ENCODE measurements around the gene AQP12B.

The AQP12B gene

DNA sequence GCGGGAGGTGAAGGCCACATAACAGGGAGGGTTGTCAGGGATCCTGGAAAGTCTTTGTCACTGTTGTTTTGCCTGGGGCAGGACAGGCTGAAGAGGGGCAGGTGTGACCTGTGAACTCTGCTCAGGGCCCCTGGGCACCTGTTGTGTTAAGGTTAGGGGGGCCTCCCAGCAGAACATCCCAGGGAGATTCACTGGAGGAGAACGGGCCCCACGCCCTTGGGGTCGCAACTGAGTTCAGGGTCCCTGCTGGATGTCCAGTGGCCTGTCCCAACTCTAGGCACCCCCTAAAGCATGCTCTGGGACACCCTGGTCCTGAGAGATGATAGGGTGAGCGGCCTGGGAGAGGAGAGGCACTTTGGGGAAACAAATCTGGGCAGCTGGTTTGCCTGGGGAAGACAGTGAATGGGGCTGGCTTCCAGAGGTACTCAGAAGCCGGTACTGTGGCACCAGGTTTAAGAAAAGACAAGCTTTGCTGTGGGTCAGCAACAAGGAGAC, 34.5 kb downstream of the AQP12B start:
- no peaks in the 10 kb centered on the region for H3K36me3 ChIP-seq (ENCODE audit: insufficient read depth, low read length)

DNA sequence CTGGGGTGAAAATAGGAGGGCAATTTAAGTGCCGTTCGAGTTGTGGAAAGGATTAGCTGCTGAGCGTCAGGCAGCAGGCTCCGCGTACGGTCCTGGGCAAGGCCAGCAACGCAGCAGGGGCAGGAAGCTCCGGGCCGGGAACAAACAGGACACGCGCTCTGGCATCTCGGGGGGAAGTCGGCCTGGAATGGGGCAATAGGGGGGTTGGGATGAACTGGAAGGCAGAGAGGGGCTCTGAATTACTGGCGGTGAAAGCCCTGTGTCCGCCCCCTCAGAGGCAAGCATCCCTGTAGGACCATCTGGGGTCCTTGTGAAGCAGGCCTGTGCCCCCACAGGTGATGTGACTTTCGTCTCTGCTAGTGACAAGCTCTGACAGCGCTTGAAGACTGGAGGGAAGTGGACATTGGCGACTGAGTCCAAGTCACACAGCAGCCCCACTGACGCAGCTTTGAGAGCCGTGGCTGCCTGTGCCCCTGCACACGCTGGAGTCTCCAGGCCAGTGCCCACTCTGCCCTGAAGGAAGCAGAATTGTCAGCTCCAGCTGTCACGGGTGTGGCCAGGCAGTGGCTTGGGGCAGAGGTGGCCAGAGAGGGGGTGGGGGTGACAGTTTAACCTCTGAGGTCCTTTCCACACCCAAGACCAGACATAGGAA, 35.1 kb downstream of the AQP12B start:
- no peaks in the 10 kb centered on the region for H3K36me3 ChIP-seq (ENCODE audit: insufficient read depth, low read length)
- no peak overlapping the region for H3K4me3 ChIP-seq (ENCODE audit: low read depth in 1 of 2, low read length in 2 of 2)
- H3K9me3 ChIP-seq (ENCODE audit: low read length) = no peaks in the 10 kb centered on the region
- H3K27ac ChIP-seq (ENCODE audit: low read depth, low read length) = no peak overlapping the region
- peaks cover 0 to 21% of the 10 kb centered on the region in 2 donors for H3K27me3 ChIP-seq (ENCODE audit: control insufficient read depth in 1 of 2, insufficient read depth in 2 of 2, low read length in 2 of 2)
- no peak overlapping the region for H3K9ac ChIP-seq (ENCODE audit: low read length)
- H3K4me1 ChIP-seq (ENCODE audit: insufficient read depth, low read length) = no peaks in the 10 kb centered on the region

More for the DNA sequence above, 34.5 kb downstream of the AQP12B start:
- Histone ChIP-seq H3K4me1 (ENCODE audit: insufficient read depth, low read length) (no peaks in the 10 kb centered on the region), H3K4me3 (ENCODE audit: low read depth in 1 of 2, low read length in 2 of 2) (no peak overlapping the region), H3K27me3 (ENCODE audit: control insufficient read depth in 1 of 2, insufficient read depth in 2 of 2, low read length in 2 of 2) (peaks cover 0 to 21% of the 10 kb centered on the region in 2 donors), H3K9me3 (ENCODE audit: low read length) (no peaks in the 10 kb centered on the region), H3K27ac (ENCODE audit: low read depth, low read length) (no peak overlapping the region), H3K9ac (ENCODE audit: low read length) (no peak overlapping the region)

DNA sequence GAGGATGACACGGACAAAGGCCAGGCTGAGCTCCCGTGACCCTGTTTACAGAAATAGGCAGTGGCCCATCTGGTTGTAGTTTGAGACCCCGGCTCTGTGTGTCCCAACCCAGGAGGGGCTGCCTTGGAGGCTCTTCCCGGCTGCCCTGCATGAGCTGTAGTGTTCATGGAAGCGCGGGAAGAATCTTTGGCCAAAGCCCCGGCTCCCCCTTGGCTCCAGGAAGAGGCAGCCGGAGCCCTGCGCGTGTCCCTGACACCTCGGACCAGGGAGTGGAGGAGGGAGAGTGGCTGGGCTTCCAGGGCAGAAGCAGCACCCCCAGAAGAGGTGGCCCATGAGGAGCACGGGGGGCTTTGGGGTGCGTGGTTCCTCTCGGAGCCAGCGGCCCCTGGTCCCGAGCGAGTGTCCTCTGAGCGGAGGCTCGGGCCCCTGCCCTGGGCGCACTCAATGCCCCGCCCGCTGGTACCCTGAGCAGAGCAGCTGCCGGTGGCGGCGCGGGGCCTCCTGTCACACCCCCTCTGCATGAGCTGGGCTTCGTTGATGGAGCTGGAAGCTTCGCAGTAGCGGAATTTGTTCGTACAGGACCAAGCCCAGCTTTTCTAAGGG, 35.7 kb downstream of the AQP12B start:
- peaks cover 0 to 27% of the 10 kb centered on the region in 2 donors for H3K27me3 ChIP-seq (ENCODE audit: control insufficient read depth in 1 of 2, insufficient read depth in 2 of 2, low read length in 2 of 2)
- no peaks in the 10 kb centered on the region for H3K9me3 ChIP-seq (ENCODE audit: low read length)
- no peaks in the 10 kb centered on the region for H3K4me1 ChIP-seq (ENCODE audit: insufficient read depth, low read length)
- H3K27ac ChIP-seq (ENCODE audit: low read depth, low read length) = no peak overlapping the region
- H3K4me3 ChIP-seq (ENCODE audit: low read depth in 1 of 2, low read length in 2 of 2) = no peak overlapping the region
- H3K9ac ChIP-seq (ENCODE audit: low read length) = no peak overlapping the region
- H3K36me3 ChIP-seq (ENCODE audit: insufficient read depth, low read length) = no peaks in the 10 kb centered on the region

DNA sequence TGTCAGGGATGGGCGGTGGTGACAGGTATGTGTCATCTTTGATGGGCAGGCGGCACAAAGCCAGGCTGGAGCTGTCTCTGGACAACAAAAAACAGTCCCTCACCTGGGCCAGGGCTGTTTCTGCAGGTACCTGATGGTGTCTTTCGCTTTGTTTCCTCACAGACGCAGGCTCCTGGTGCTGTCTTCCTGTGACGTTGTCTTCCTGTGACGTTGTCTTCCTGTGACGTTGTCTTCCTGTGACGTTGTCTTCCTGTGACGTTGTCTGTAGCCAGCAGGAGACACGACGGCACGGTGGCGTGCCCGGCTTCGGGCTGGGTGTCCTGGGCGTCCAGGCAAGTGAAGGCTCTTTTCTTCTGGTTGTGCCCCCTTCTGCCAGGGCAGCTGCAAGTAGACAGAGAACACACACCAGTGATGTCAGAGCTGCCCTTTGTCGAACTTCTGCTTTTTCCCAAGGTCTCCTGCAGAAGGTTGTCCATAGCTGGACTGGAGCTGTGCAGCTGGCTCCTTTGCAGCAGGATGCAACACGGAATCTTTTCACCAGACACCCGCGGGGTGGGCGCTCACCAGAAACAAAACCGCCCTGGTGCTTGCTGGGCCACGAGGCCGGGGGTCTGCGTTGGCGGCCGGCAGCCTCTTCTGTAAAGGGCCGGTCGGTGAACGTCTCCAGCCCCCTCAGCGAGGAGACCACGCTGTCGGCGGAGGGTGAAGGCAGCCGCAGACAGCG, 36.3 kb downstream of the AQP12B start:
- Histone ChIP-seq H3K9me3 (ENCODE audit: low read length) (no peaks in the 10 kb centered on the region), H3K4me1 (ENCODE audit: insufficient read depth, low read length) (no peaks in the 10 kb centered on the region), H3K4me3 (ENCODE audit: low read depth in 1 of 2, low read length in 2 of 2) (no peak overlapping the region), H3K36me3 (ENCODE audit: insufficient read depth, low read length) (no peaks in the 10 kb centered on the region), H3K27me3 (ENCODE audit: control insufficient read depth in 1 of 2, insufficient read depth in 2 of 2, low read length in 2 of 2) (peaks cover 0 to 29% of the 10 kb centered on the region in 2 donors), H3K9ac (ENCODE audit: low read length) (no peak overlapping the region), H3K27ac (ENCODE audit: low read depth, low read length) (no peak overlapping the region)

DNA sequence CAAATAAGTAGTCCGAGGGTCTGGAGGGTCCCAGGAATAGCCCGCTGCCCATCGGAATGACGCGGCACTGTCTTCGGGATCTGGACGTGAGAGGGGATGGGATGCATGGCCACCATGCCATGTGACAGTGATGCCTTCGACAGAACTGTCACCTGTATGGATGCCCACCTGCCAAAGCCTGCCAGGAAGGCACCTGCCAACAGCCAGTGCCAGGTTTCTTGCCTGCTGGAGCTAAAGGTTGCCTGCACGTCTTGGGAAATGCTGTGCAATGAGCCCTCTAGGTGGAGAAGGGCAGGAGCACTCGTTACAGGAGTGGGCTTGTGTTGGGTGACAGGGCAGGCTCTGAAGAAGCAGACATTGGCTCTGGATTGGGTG, 36.9 kb downstream of the AQP12B start:
- Histone ChIP-seq H3K27ac (ENCODE audit: low read depth, low read length) (no peak overlapping the region), H3K27me3 (ENCODE audit: control insufficient read depth in 1 of 2, insufficient read depth in 2 of 2, low read length in 2 of 2) (peaks cover 0 to 29% of the 10 kb centered on the region in 2 donors), H3K9ac (ENCODE audit: low read length) (no peak overlapping the region), H3K4me1 (ENCODE audit: insufficient read depth, low read length) (no peaks in the 10 kb centered on the region), H3K9me3 (ENCODE audit: low read length) (no peaks in the 10 kb centered on the region), H3K36me3 (ENCODE audit: insufficient read depth, low read length) (no peaks in the 10 kb centered on the region), H3K4me3 (ENCODE audit: low read depth in 1 of 2, low read length in 2 of 2) (no peak overlapping the region)

DNA sequence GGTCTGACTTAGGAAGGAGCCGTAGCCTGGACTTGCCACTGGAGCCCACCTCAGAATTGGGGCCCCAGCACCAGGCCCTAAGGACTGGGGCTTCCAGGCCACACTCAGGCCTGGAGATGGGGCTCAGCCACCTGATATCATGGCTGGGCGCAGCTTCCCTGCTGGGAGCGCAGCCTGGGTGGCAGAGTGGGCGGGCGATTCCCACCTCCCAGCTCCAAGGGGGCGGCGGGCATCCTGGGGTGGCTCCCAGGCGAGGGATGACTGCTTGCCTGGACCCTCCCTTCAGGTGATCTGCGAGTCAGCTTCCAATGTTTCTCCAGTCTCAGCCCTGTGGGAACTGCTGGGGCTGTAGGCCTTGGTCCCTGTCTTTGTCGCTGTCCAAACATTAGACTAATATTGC, 37.3 kb downstream of the AQP12B start:
- no peaks in the 10 kb centered on the region for H3K36me3 ChIP-seq (ENCODE audit: insufficient read depth, low read length)
- no peaks in the 10 kb centered on the region for H3K4me1 ChIP-seq (ENCODE audit: insufficient read depth, low read length)
- no peak overlapping the region for H3K9ac ChIP-seq (ENCODE audit: low read length)
- no peak overlapping the region for H3K27ac ChIP-seq (ENCODE audit: low read depth, low read length)
- H3K27me3 ChIP-seq (ENCODE audit: control insufficient read depth in 1 of 2, insufficient read depth in 2 of 2, low read length in 2 of 2) = peaks cover 0 to 29% of the 10 kb centered on the region in 2 donors
- no peak overlapping the region for H3K4me3 ChIP-seq (ENCODE audit: low read depth in 1 of 2, low read length in 2 of 2)
- no peaks in the 10 kb centered on the region for H3K9me3 ChIP-seq (ENCODE audit: low read length)

DNA sequence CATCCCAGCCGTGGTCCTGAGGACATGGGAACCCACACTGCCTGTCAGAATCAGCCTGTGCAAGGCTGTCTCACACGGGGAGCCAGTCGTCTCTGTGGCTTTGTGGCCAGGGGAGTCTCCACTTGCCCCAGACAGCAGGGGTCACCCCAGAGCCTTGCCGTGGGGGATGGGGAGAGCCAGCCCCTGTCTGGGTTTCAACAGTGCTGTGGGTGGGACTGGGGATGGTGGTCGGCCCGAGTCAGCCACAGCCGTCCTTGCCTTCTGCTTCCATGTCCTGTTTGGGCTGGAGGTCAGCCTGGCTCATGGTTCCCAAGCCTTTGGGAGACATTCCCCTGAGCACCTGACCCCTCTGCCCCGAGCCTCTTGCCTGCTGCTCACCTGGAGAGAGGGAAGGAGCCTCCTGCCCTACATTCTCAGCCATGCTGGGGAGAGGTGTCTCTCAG, 37.8 kb downstream of the AQP12B start:
- H3K36me3 ChIP-seq (ENCODE audit: insufficient read depth, low read length) = no peaks in the 10 kb centered on the region
- no peak overlapping the region for H3K27ac ChIP-seq (ENCODE audit: low read depth, low read length)
- H3K4me1 ChIP-seq (ENCODE audit: insufficient read depth, low read length) = no peaks in the 10 kb centered on the region
- H3K27me3 ChIP-seq (ENCODE audit: control insufficient read depth in 1 of 2, insufficient read depth in 2 of 2, low read length in 2 of 2) = peaks cover 0 to 29% of the 10 kb centered on the region in 2 donors
- no peak overlapping the region for H3K4me3 ChIP-seq (ENCODE audit: low read depth in 1 of 2, low read length in 2 of 2)
- H3K9ac ChIP-seq (ENCODE audit: low read length) = no peak overlapping the region
- no peaks in the 10 kb centered on the region for H3K9me3 ChIP-seq (ENCODE audit: low read length)

DNA sequence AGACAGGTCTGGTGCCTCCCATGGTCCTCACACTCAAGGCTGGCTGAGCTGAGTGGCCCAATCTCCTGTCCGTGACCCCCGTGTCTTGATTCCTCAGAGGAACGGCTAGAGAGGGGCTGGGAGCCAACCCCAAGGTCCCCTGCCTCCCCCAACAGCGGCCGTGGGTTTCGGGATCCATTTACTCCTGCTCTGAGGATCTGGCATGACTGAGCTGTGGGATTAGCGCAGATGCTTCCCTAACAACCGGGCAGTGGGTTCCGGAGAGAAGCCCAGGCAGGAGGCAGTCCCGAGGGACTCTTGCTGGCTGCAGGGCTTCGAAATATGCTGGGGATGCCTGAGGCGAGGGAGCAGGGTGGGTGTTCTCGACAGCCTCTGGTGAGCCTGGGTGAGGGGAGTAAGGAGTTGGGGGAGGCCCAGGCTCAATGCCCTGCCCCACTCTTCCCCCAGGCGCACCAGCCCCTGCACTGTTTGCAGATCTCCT, 38.5 kb downstream of the AQP12B start:
- Histone ChIP-seq H3K9ac (ENCODE audit: low read length) (no peak overlapping the region), H3K4me1 (ENCODE audit: insufficient read depth, low read length) (no peaks in the 10 kb centered on the region), H3K27me3 (ENCODE audit: control insufficient read depth in 1 of 2, insufficient read depth in 2 of 2, low read length in 2 of 2) (peaks cover 0 to 29% of the 10 kb centered on the region in 2 donors), H3K9me3 (ENCODE audit: low read length) (no peaks in the 10 kb centered on the region), H3K27ac (ENCODE audit: low read depth, low read length) (no peak overlapping the region), H3K4me3 (ENCODE audit: low read depth in 1 of 2, low read length in 2 of 2) (no peak overlapping the region), H3K36me3 (ENCODE audit: insufficient read depth, low read length) (no peaks in the 10 kb centered on the region)

DNA sequence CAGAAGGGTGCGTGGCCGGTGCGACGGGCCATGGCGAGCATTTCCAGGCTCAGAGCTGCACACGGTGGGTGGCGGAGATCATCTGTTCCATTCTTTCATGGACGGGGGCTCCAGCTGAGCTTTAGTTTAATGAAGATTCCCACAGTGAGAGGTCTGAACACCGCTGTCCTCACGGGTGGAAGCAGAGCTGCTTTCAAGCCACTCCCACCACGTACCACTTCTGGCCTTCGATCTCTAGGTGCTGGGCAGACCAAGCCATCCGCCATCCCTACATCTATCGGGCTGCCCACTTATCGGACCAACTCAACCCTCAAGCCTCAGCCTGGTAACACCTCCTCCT, 38.9 kb downstream of the AQP12B start:
- Histone ChIP-seq H3K36me3 (ENCODE audit: insufficient read depth, low read length) (no peaks in the 10 kb centered on the region), H3K9ac (ENCODE audit: low read length) (no peak overlapping the region), H3K27ac (ENCODE audit: low read depth, low read length) (no peak overlapping the region), H3K4me3 (ENCODE audit: low read depth in 1 of 2, low read length in 2 of 2) (no peak overlapping the region), H3K9me3 (ENCODE audit: low read length) (no peaks in the 10 kb centered on the region), H3K27me3 (ENCODE audit: control insufficient read depth in 1 of 2, insufficient read depth in 2 of 2, low read length in 2 of 2) (peaks cover 0 to 29% of the 10 kb centered on the region in 2 donors), H3K4me1 (ENCODE audit: insufficient read depth, low read length) (no peaks in the 10 kb centered on the region)

DNA sequence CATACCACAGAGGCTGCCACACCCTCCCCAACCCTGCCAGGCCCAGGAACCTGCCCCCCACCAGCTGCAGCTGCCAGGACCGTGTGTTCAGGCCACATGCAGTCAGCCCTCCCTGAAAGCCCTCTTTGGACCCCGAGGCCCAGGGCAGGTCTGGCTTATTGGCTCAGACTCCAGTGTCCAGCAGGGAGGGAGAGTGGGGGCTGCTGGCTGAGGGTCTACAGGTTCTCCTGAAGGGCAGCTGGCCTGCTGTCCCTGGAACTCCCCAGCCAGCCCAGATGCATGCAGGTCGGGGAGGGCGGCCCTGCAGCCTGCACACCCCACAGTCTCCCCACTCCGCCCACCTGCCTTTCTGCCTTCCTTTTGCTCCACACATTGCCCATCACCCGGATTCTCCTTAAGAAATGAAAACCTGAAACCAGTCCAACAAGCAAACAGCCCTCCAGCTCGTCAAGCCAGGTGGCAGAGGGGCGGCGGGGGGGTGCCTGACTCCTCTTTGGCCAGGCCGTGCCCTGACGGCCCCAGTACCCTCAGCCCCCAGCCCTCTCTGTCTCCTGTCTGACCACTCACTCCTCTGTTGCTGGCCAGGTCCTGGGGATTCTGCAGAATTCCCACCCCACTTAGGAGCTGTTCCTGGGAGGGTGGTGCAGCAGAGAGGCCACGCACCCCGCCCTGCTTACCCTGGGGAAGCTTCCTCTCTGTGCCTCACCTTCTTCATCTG, 39.4 kb downstream of the AQP12B start:
- Histone ChIP-seq H3K27ac (ENCODE audit: low read depth, low read length) (no peak overlapping the region), H3K4me1 (ENCODE audit: insufficient read depth, low read length) (no peaks in the 10 kb centered on the region), H3K4me3 (ENCODE audit: low read depth in 1 of 2, low read length in 2 of 2) (no peak overlapping the region), H3K9me3 (ENCODE audit: low read length) (no peaks in the 10 kb centered on the region), H3K36me3 (ENCODE audit: insufficient read depth, low read length) (no peaks in the 10 kb centered on the region), H3K27me3 (ENCODE audit: control insufficient read depth in 1 of 2, insufficient read depth in 2 of 2, low read length in 2 of 2) (peaks cover 0 to 29% of the 10 kb centered on the region in 2 donors), H3K9ac (ENCODE audit: low read length) (no peak overlapping the region)

DNA sequence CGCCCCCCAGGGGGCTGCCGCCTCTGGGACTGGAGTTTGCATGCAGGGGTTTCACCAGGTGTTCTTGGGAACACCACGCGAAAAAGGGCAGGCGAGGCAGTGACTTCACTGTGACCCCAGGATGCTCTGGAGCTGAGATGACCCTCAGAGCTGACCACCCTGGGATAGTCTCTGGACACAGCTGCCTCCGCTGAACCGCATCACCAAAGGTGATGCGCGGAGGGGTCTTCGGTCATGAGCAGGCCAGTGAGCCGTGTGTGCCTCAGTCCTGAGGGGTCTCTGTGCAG, 39.9 kb downstream of the AQP12B start:
- no peak overlapping the region for H3K9ac ChIP-seq (ENCODE audit: low read length)
- H3K27me3 ChIP-seq (ENCODE audit: control insufficient read depth in 1 of 2, insufficient read depth in 2 of 2, low read length in 2 of 2) = peaks cover 0 to 29% of the 10 kb centered on the region in 2 donors
- H3K4me1 ChIP-seq (ENCODE audit: insufficient read depth, low read length) = no peaks in the 10 kb centered on the region
- H3K36me3 ChIP-seq (ENCODE audit: insufficient read depth, low read length) = no peaks in the 10 kb centered on the region
- no peak overlapping the region for H3K27ac ChIP-seq (ENCODE audit: low read depth, low read length)
- no peaks in the 10 kb centered on the region for H3K9me3 ChIP-seq (ENCODE audit: low read length)
- H3K4me3 ChIP-seq (ENCODE audit: low read depth in 1 of 2, low read length in 2 of 2) = no peak overlapping the region

All from muscle layer of colon (tissue), 2 donors.